CD4-positive, alpha-beta memory T cell (primary cell): ENCODE data around the gene USP3. TPM values are rescaled to one million over a fixed set of nuclear protein-coding genes. Genes with fewer than 3 reads are reported as not detected.

Experiments used
- CTCF ChIA-PET: fragments of 350-600 bp; sonication (Branson Sonifier 250); formaldehyde crosslinking; loops from one replicate; lab custom pipeline; 2021; ENCODE audit warnings: inconsistent platforms; ENCODE audit not compliant: partially characterized antibody; lab: Charles Lee
- POLR2A ChIA-PET: fragments of 350-600 bp; sonication (Branson Sonifier 250); formaldehyde crosslinking; loops from one replicate; lab custom pipeline; 2021; ENCODE audit not compliant: partially characterized antibody; lab: Charles Lee
- DNase-seq, 5 donors: peaks; one replicate each; pipeline versions ENCODE4 v3.0.0 to v3.0.0-alpha.2; 2020 to 2022; ENCODE audit warnings: mixed read lengths in 1 of 5
- H3K27ac ChIP-seq: one replicate; pipeline ENCODE4 v1.7.0; 2013; ENCODE audit warnings: low read depth, low read length
- H3K27me3 ChIP-seq: 2 replicates; pipeline ENCODE4 v1.7.0; 2013; ENCODE audit warnings: mild to moderate bottlenecking, low read length, moderate library complexity; ENCODE audit not compliant: insufficient read depth
- H3K36me3 ChIP-seq: 2 replicates; pipeline ENCODE4 v1.7.0; 2013; ENCODE audit warnings: mild to moderate bottlenecking, low read length, moderate library complexity; ENCODE audit not compliant: insufficient read depth
- H3K4me1 ChIP-seq: 2 replicates; pipeline ENCODE4 v1.7.0; 2013; ENCODE audit warnings: mild to moderate bottlenecking, low read length, moderate library complexity; ENCODE audit not compliant: insufficient read depth
- H3K4me3 ChIP-seq, 2 donors: one replicate each; pipeline ENCODE4 v1.7.0; 2013; ENCODE audit warnings: low read length in 2 of 2, mild to moderate bottlenecking in 1 of 2
- H3K9me3 ChIP-seq, 2 donors: one replicate each; pipeline ENCODE4 v1.7.0; 2013; ENCODE audit warnings: low read length in 2 of 2, control low read depth in 1 of 2; ENCODE audit not compliant: control insufficient read depth in 1 of 2
- H3K27ac Mint-ChIP-seq, 7 donors: one replicate each; pipeline ENCODE4 v1.8.0; 2020 to 2021; ENCODE audit warnings: mixed read lengths in 7 of 7, mild to moderate bottlenecking in 6 of 7, inconsistent platforms in 3 of 7, moderate library complexity in 3 of 7
- H3K27me3 Mint-ChIP-seq, 2 donors: one replicate each; pipeline ENCODE4 v1.8.0; 2020 to 2021; ENCODE audit warnings: mixed read lengths in 2 of 2
- H3K36me3 Mint-ChIP-seq, 2 donors: one replicate each; pipeline ENCODE4 v1.8.0; 2020 to 2021; ENCODE audit warnings: mixed read lengths in 2 of 2, inconsistent platforms in 1 of 2, mild to moderate bottlenecking in 1 of 2
- H3K4me1 Mint-ChIP-seq, 4 donors: one replicate each; pipeline ENCODE4 v1.8.0; 2020 to 2021; ENCODE audit warnings: mixed read lengths in 4 of 4, mild to moderate bottlenecking in 1 of 4
- H3K4me3 Mint-ChIP-seq, 8 donors: one replicate each; pipeline ENCODE4 v1.8.0; 2020 to 2021; ENCODE audit warnings: mixed read lengths in 8 of 8, mild to moderate bottlenecking in 7 of 8, moderate library complexity in 6 of 8, inconsistent platforms in 3 of 8
- H3K9me3 Mint-ChIP-seq, 8 donors: one replicate each; pipeline ENCODE4 v1.8.0; 2020 to 2021; ENCODE audit warnings: mixed read lengths in 8 of 8, mild to moderate bottlenecking in 5 of 8, inconsistent platforms in 3 of 8, moderate library complexity in 1 of 8
- intact Hi-C: fragments of 100-400 bp; cut with micrococcal nuclease; formaldehyde crosslinking; loops from one replicate; pipeline ENCODE4 v1.15.1; 2023
- polyA plus RNA-seq, 2 donors: library from polyadenylated mRNA; unstranded; fragments of 300-500 nt; fragmentation: Illumina TruSeq; gene quantifications; one replicate each; pipeline ENCODE4 v1.2.3, GENCODE V29; 2021
- total RNA-seq, 2 experiments: library from RNA; stranded (reverse); gene quantifications; one replicate each; pipeline ENCODE4 v1.2.3, GENCODE V29; 2021

Gene USP3
- total and polyA plus RNA-seq, 4 experiments from 2014 or later, result 61.6 to 159 (median 112) TPM

DNA sequence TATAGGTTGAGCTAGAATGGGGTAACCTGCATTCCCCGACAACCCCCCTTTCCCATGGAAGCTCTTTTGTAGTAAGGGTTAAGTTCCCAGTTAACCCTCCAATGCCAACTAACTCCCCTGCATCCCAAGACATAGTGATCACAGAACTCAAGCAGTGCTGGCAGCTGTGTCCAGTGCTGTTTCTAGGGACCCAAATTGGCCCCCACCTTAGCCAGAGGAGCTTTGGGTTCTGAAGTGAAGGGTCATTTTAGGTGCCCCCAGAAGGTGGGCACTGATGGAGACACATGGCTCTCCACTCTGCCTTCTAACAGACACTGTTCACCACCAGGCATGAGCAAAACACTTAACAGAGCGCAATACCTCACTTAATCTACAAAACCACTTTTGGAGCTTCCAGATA, 99.9 kb downstream of the USP3 start:
- Histone ChIP-seq H3K4me3 (no peak overlapping the region), H3K4me1 (peaks cover 41% of the 10 kb centered on the region), H3K27me3 (no peaks in the 10 kb centered on the region), H3K27ac (no peak overlapping the region), H3K36me3 (peaks cover 21% of the 10 kb centered on the region), H3K9me3 (no peaks in the 10 kb centered on the region)
- Mint-ChIP-seq H3K9me3 (peaks cover 0 to 4% (median 0%) of the 10 kb centered on the region in 8 donors), H3K4me3 (no peak overlapping the region), H3K27ac (peak overlapping the region; percentile 46 to 89 (median 74)), H3K4me1 (peaks cover 28 to 73% (median 46%) of the 10 kb centered on the region in 4 donors), H3K36me3 (peaks cover 16 to 25% of the 10 kb centered on the region in 2 donors), H3K27me3 (no peaks in the 10 kb centered on the region)
- CTCF ChIA-PET, result interaction anchor here (0.8 to 2.1 kb wide), 7 partner anchors 8 to 549 kb away, joined by 3 to 10 read pairs (median 3); no protein-coding TSS in a partner anchor
- POLR2A ChIA-PET, result interaction anchor here (0.6 to 1.3 kb wide), 6 partner anchors 101 to 1368 kb away, joined by 3 read pairs; no protein-coding TSS in a partner anchor
- DNase-seq, result no peak
- intact Hi-C loops, result loop anchor here (5.0 to 10.0 kb wide), 4 partner anchors 231 to 548 kb away; partner anchors contain the start of genes CIAO2A, HERC1, SNX1 and SNX22

DNA sequence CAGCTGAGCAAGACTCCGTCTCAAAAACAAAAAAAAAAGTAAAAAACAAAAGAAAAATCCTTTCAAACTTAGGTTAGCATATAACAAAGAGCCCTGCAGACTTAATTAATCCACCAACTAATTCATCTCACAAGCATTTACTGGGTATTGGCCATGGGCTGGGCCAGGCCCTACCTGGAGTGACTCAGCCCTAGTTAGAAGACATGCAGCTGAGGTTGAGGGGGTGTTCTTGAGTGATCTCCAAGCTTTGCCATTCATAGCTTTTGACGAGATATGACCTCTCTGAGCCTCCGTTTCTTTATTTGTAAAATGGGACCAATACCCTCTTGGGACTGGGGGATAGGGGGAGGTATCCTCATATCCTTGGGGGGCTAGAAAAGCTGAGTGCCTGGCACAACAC, 100.6 kb downstream of the USP3 start:
- Histone ChIP-seq H3K4me1 (peaks cover 40% of the 10 kb centered on the region), H3K4me3 (no peak overlapping the region), H3K27me3 (no peaks in the 10 kb centered on the region), H3K36me3 (peaks cover 26% of the 10 kb centered on the region), H3K27ac (peak overlapping the region; percentile 27), H3K9me3 (no peaks in the 10 kb centered on the region)
- POLR2A ChIA-PET, result interaction anchor here (0.6 to 2.2 kb wide), 4 partner anchors 97 to 1367 kb away, joined by 3 to 4 read pairs (median 3); no protein-coding TSS in a partner anchor
- Mint-ChIP-seq H3K9me3 (peaks cover 0 to 4% (median 0%) of the 10 kb centered on the region in 8 donors), H3K27me3 (no peaks in the 10 kb centered on the region), H3K4me1 (peaks cover 27 to 68% (median 43%) of the 10 kb centered on the region in 4 donors), H3K36me3 (peaks cover 16 to 28% of the 10 kb centered on the region in 2 donors), H3K4me3 (peak overlapping the region in 3 of 8 donors; percentile 17 to 82 (median 54)), H3K27ac (peak overlapping the region in 5 of 7 donors; percentile 47 to 82 (median 61))
- DNase-seq, result no peak
- CTCF ChIA-PET, result interaction anchor here (1.1 to 2.1 kb wide), 5 partner anchors 137 to 488 kb away, joined by 3 to 10 read pairs (median 4); no protein-coding TSS in a partner anchor
- intact Hi-C loops, result loop anchor here (10.0 kb wide), 2 partner anchors 230 to 490 kb away; partner anchors contain the start of genes CIAO2A, HERC1 and SNX1

DNA sequence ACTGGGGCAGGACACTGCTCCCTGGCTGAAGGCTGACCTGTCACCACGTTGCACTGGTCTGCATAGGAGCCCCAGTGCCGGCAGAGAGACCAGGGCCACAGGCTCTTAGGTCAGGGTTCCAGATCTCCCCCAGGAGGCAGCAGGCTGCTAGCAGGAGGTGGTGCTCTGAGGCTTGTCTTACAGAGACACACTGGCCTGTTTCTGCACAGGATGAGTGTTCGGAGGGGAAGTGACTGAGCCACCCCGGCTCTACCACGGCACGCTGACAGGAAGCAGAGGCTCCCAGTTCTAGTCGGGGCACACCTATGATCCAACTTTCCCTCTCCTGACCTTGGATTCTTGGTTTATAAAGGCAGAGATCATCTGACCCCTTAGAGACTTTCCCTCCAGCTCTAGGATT, 101.4 kb downstream of the USP3 start:
- Mint-ChIP-seq H3K36me3 (peaks cover 18 to 34% of the 10 kb centered on the region in 2 donors), H3K4me1 (peaks cover 33 to 70% (median 49%) of the 10 kb centered on the region in 4 donors), H3K4me3 (peak overlapping the region in 7 of 8 donors; percentile 31 to 83 (median 70)), H3K27me3 (no peaks in the 10 kb centered on the region), H3K27ac (peak overlapping the region; percentile 80 to 95 (median 93)), H3K9me3 (peaks cover 0 to 4% (median 0%) of the 10 kb centered on the region in 8 donors)
- H3K27me3 ChIP-seq, result no peaks in the 10 kb centered on the region
- H3K4me3 ChIP-seq, result no peak overlapping the region
- intact Hi-C loops, result loop anchor here (10.0 kb wide), 2 partner anchors 229 to 489 kb away; partner anchors contain the start of genes CIAO2A, HERC1 and SNX1
- peaks cover 47% of the 10 kb centered on the region for H3K4me1 ChIP-seq
- no peaks in the 10 kb centered on the region for H3K9me3 ChIP-seq
- CTCF ChIA-PET, result interaction anchor here (0.8 to 1.7 kb wide), 7 partner anchors 10 to 488 kb away, joined by 3 to 4 read pairs (median 4); partner anchors contain the start of gene CIAO2A
- POLR2A ChIA-PET, result interaction anchor here (0.7 to 2.3 kb wide), 7 partner anchors 9 to 487 kb away, joined by 3 to 13 read pairs (median 4); partner anchors contain the start of genes CIAO2A, FBXL22 and USP3
- H3K36me3 ChIP-seq, result peaks cover 26% of the 10 kb centered on the region
- peak; percentile 40 to 62 (median 46) for DNase-seq
- H3K27ac ChIP-seq, result peak overlapping the region; percentile 27

- Mint-ChIP-seq H3K9me3 (no peaks in the 10 kb centered on the region), H3K27me3 (no peaks in the 10 kb centered on the region), H3K27ac (peak overlapping the region; percentile 80 to 95 (median 93)), H3K36me3 (peaks cover 22 to 37% of the 10 kb centered on the region in 2 donors), H3K4me3 (peak overlapping the region in 7 of 8 donors; percentile 31 to 83 (median 70)), H3K4me1 (peaks cover 36 to 70% (median 54%) of the 10 kb centered on the region in 4 donors)
- no peak overlapping the region for H3K4me3 ChIP-seq
- ChIA-PET CTCF (interaction anchor here (0.8 to 1.7 kb wide), 7 partner anchors 9 to 487 kb away, joined by 3 to 4 read pairs (median 3); partner anchors contain the start of gene CIAO2A), POLR2A (interaction anchor here (0.7 to 2.3 kb wide), 8 partner anchors 9 to 487 kb away, joined by 3 to 13 read pairs (median 4); partner anchors contain the start of genes CIAO2A, FBXL22 and USP3)
- H3K27ac ChIP-seq, result peak overlapping the region; percentile 27
- peaks cover 26% of the 10 kb centered on the region for H3K36me3 ChIP-seq
- no peaks in the 10 kb centered on the region for H3K9me3 ChIP-seq
- H3K4me1 ChIP-seq, result peaks cover 52% of the 10 kb centered on the region
- DNase-seq, result no peak
- intact Hi-C loops, result loop anchor here (10.0 kb wide), 2 partner anchors 228 to 488 kb away; partner anchors contain the start of genes CIAO2A, HERC1 and SNX1
- no peaks in the 10 kb centered on the region for H3K27me3 ChIP-seq
These were observed 101.9 kb downstream of the USP3 start for GRCh38 chr15:63606308-63606707.

DNA sequence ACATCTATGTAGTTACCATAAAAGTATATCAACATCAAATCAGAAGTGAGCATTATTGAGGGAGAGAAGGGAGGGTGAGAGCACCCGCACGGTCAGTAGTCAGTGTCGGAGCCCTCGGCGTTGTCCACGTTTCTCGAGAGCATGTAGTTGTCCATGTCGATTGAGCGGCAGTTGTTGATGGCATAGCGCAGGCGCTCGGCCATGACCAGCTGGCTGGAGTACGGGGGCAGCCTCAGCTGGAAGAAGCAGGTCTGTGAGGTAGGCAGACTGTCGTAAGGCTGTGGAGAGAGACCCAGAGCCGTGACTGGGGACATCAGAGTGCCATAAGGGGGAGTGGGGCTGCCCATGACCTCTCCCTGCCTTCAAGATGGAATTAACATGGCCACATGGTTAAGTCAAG, 104.6 kb downstream of the USP3 start:
- peak overlapping the region in 4 of 7 donors; percentile 47 to 81 (median 62) for H3K27ac Mint-ChIP-seq
- Histone ChIP-seq H3K4me3 (no peak overlapping the region), H3K36me3 (peaks cover 33% of the 10 kb centered on the region), H3K4me1 (peaks cover 40% of the 10 kb centered on the region), H3K27ac (no peak overlapping the region), H3K9me3 (no peaks in the 10 kb centered on the region), H3K27me3 (no peaks in the 10 kb centered on the region)
- H3K36me3 Mint-ChIP-seq, result peaks cover 37 to 53% of the 10 kb centered on the region in 2 donors
- H3K9me3 Mint-ChIP-seq, result no peaks in the 10 kb centered on the region
- intact Hi-C loops, result loop anchor here (10.0 kb wide), 2 partner anchors 226 to 486 kb away; partner anchors contain the start of genes CIAO2A, HERC1 and SNX1
- peaks cover 33 to 59% (median 47%) of the 10 kb centered on the region in 4 donors for H3K4me1 Mint-ChIP-seq
- ChIA-PET CTCF (interaction anchor here (1.1 to 5.0 kb wide), 13 partner anchors 9 to 462 kb away, joined by 3 to 44 read pairs (median 6); partner anchors contain the start of gene DAPK2), POLR2A (interaction anchor here (1.0 to 3.7 kb wide), 5 partner anchors 10 to 437 kb away, joined by 3 to 69 read pairs (median 7); partner anchors contain the start of genes DAPK2, FBXL22 and USP3)
- H3K27me3 Mint-ChIP-seq, result no peaks in the 10 kb centered on the region
- no peak overlapping the region for H3K4me3 Mint-ChIP-seq
- no peak for DNase-seq

DNA sequence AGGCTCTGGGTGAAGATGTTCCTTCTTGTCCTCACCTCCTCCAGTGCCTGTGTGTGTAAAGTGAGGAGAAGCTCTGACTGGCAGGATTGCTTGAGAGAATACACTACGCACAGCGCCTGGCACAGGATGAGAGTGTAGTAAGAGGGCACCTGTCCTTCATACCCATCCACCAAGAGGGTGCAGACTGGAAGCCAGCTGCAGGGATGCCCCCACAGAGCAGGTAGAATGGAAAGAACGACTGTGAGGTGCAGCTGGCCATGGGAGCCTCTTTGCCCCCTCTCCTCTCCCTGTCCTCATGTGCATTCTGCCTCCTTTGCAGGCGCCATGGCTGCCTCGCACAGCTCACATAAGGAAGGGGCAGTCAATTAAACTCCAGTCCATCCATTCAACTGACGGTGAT, 105.1 kb downstream of the USP3 start:
- ChIA-PET CTCF (interaction anchor here (0.6 to 5.0 kb wide), 44 partner anchors 9 to 490 kb away, joined by 3 to 44 read pairs (median 4); partner anchors contain the start of genes CIAO2A, DAPK2, FBXL22 and SNX1), POLR2A (interaction anchor here (0.7 to 3.7 kb wide), 9 partner anchors 10 to 437 kb away, joined by 3 to 69 read pairs (median 6); partner anchors contain the start of genes DAPK2, FBXL22 and USP3)
- Mint-ChIP-seq H3K36me3 (peaks cover 39 to 57% of the 10 kb centered on the region in 2 donors), H3K27me3 (no peaks in the 10 kb centered on the region), H3K27ac (peak overlapping the region in 3 of 7 donors; percentile 47 to 70 (median 53)), H3K4me1 (peaks cover 31 to 55% (median 44%) of the 10 kb centered on the region in 4 donors), H3K9me3 (no peaks in the 10 kb centered on the region), H3K4me3 (no peak overlapping the region)
- no peak overlapping the region for H3K4me3 ChIP-seq
- intact Hi-C loops, result loop anchor here (10.0 kb wide), 2 partner anchors 225 to 485 kb away; partner anchors contain the start of genes CIAO2A, HERC1 and SNX1
- no peak overlapping the region for H3K27ac ChIP-seq
- peaks cover 40% of the 10 kb centered on the region for H3K4me1 ChIP-seq
- no peak for DNase-seq
- no peaks in the 10 kb centered on the region for H3K9me3 ChIP-seq
- no peaks in the 10 kb centered on the region for H3K27me3 ChIP-seq
- H3K36me3 ChIP-seq, result peaks cover 33% of the 10 kb centered on the region
